ENCODE measurements around the gene CCND1. TPM values are rescaled to one million over a fixed set of nuclear protein-coding genes. Genes with fewer than 3 reads are reported as not detected.

CCND1 gene
- total and polyA plus RNA-seq, 2 of the 8 experiments (the other 6 are each of a cell fraction or from before 2014, with no cell fraction given) = 64.5 to 170 TPM

DNA sequence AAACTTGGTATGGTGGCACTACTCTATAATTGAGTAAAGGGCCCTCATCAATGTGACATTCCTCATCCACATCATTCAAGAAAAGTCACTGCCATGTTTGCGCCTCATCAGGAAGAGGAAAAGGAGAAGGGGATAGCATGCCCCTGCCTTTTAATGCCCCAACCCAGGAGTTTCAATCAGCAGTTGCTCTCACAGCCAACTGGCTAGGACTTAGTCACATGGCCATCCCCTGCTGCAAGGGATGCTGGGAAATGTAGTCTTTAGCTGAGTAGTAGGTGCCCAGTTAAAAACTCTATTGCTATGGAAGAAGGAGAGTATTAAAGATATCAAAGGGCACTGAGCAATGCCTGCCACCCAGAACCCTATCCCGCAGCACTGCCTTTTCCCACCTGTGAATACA lies 10.9 kb upstream of the CCND1 start (continued):
- TF ChIP-seq, protein P1, sequence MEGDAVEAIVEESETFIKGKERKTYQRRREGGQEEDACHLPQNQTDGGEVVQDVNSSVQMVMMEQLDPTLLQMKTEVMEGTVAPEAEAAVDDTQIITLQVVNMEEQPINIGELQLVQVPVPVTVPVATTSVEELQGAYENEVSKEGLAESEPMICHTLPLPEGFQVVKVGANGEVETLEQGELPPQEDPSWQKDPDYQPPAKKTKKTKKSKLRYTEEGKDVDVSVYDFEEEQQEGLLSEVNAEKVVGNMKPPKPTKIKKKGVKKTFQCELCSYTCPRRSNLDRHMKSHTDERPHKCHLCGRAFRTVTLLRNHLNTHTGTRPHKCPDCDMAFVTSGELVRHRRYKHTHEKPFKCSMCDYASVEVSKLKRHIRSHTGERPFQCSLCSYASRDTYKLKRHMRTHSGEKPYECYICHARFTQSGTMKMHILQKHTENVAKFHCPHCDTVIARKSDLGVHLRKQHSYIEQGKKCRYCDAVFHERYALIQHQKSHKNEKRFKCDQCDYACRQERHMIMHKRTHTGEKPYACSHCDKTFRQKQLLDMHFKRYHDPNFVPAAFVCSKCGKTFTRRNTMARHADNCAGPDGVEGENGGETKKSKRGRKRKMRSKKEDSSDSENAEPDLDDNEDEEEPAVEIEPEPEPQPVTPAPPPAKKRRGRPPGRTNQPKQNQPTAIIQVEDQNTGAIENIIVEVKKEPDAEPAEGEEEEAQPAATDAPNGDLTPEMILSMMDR (IDR thresholded peaks at IDR 0.05; ENCODE audit: control extremely low read depth in 1 of 3, insufficient read depth in 1 of 3, low read depth in 1 of 3, low read length in 3 of 3) = no peak
- TF ChIP-seq RNF2 (IDR thresholded peaks at IDR 0.05; ENCODE audit: borderline replicate concordance, low read depth, low read length, missing control alignments, poor library complexity, severe bottlenecking) = no peak
- no peak for TF ChIP-seq RAD21 (IDR thresholded peaks at IDR 0.05 in 1 of 2, conservative IDR thresholded peaks at IDR 0.05 in 1 of 2; ENCODE audit: low read depth in 2 of 2, low read length in 2 of 2)
- TF ChIP-seq CHD1 (IDR thresholded peaks at IDR 0.05; ENCODE audit: low read depth, low read length) = no peak
- TF ChIP-seq NRF1 (IDR thresholded peaks at IDR 0.05; ENCODE audit: low read depth, low read length) = no peak
- no peak for TF ChIP-seq GABPA (IDR thresholded peaks at IDR 0.05; ENCODE audit: borderline replicate concordance, insufficient read depth, low read length)
- TF ChIP-seq RBBP5 (IDR thresholded peaks at IDR 0.05; ENCODE audit: borderline replicate concordance, low read depth, low read length) = no peak
- TF ChIP-seq SP1 (IDR thresholded peaks at IDR 0.05; ENCODE audit: low read depth, low read length) = 0 out of 2 replicates have a peak, but pooled peaks have one; percentile 23
- TF ChIP-seq USF2 (IDR thresholded peaks at IDR 0.05; ENCODE audit: low read length) = peak; percentile 86
- TF ChIP-seq JUN (IDR thresholded peaks at IDR 0.05; ENCODE audit: low read depth, low read length) = no peak
- peak; percentile 48 for TF ChIP-seq SIX5 (IDR thresholded peaks at IDR 0.05; ENCODE audit: low read depth, low read length)
- TF ChIP-seq POLR2A (IDR thresholded peaks at IDR 0.05; ENCODE audit: control extremely low read depth in 1 of 2, low read depth in 2 of 2, low read length in 2 of 2) = no peak
- TF ChIP-seq EP300 (IDR thresholded peaks at IDR 0.05; ENCODE audit: borderline replicate concordance in 1 of 2, low read depth in 2 of 2, low read length in 2 of 2) = no peak

Measured in H1 (cell line).